Hepatocyte (in vitro differentiated cells): ENCODE data around the gene TRIM7. TPM values are rescaled to one million over a fixed set of nuclear protein-coding genes. Genes with fewer than 3 reads are reported as not detected.

ENCODE experiments used
- DNase-seq: peaks from one replicate; pipeline ENCODE4 v3.0.0-alpha.2; 2016; ENCODE audit warnings: low spot score
- H2AFZ ChIP-seq: fragments of 200-600 bp; sonication (generic); 2 replicates; pipeline ENCODE4 v1.6.0; 2016; ENCODE audit warnings: antibody characterized with exemption, mild to moderate bottlenecking
- H3K27ac ChIP-seq: fragments of 200-600 bp; sonication (generic); 2 replicates; pipeline ENCODE4 v1.5.1; 2016; ENCODE audit warnings: mild to moderate bottlenecking
- H3K27me3 ChIP-seq: fragments of 200-600 bp; sonication (generic); 2 replicates; pipeline ENCODE4 v1.6.1; 2016
- H3K36me3 ChIP-seq: fragments of 200-600 bp; sonication (generic); replicated peaks from 2 replicates; pipeline ENCODE4 v1.5.1; 2016; ENCODE audit warnings: low read depth; ENCODE audit not compliant: insufficient read depth
- H3K4me1 ChIP-seq: fragments of 200-600 bp; sonication (generic); 2 replicates; pipeline ENCODE4 v1.5.1; 2016; ENCODE audit warnings: mild to moderate bottlenecking, moderate library complexity; ENCODE audit not compliant: insufficient read depth
- H3K4me2 ChIP-seq: fragments of 200-600 bp; sonication (generic); 2 replicates; pipeline ENCODE4 v1.6.0; 2016
- H3K4me3 ChIP-seq: fragments of 200-600 bp; sonication (generic); 2 replicates; pipeline ENCODE4 v1.5.1; 2016; ENCODE audit warnings: mild to moderate bottlenecking
- H3K79me2 ChIP-seq: fragments of 200-600 bp; sonication (generic); 2 replicates; pipeline ENCODE4 v1.6.0; 2017; ENCODE audit warnings: mild to moderate bottlenecking
- H3K9me2 ChIP-seq: fragments of 200-600 bp; sonication (generic); replicated peaks from 2 replicates; pipeline ENCODE4 v1.6.0; 2017; ENCODE audit warnings: mild to moderate bottlenecking; ENCODE audit not compliant: insufficient read depth
- H3K9me3 ChIP-seq: fragments of 200-600 bp; sonication (generic); 2 replicates; pipeline ENCODE4 v1.5.1; 2016; ENCODE audit warnings: low read depth, mild to moderate bottlenecking
- H4K20me1 ChIP-seq: fragments of 200-600 bp; sonication (generic); 2 replicates; pipeline ENCODE4 v1.6.0; 2016; ENCODE audit warnings: mild to moderate bottlenecking; ENCODE audit not compliant: insufficient read depth, poor library complexity, severe bottlenecking
- EZH2 ChIP-seq: fragments of 200-600 bp; sonication (generic); IDR thresholded peaks from 2 replicates; pipeline ENCODE4 v1.6.1; 2016; ENCODE audit warnings: antibody characterized with exemption, mild to moderate bottlenecking, borderline replicate concordance
- EZH2phosphoT487 ChIP-seq: fragments of 200-600 bp; sonication (generic); IDR thresholded peaks from one replicate; pipeline ENCODE4 v1.6.1; 2018; ENCODE audit warnings: antibody characterized with exemption, mild to moderate bottlenecking, low read depth, moderate library complexity; ENCODE audit not compliant: unreplicated experiment, severe bottlenecking
- WGBS: methylation state at CpG from one replicate; pipeline ENCODE4 v1.1.6; 2016; ENCODE audit warnings: low lambda C conversion rate; ENCODE audit errors: missing lambda C conversion rate; 5-methylcytosine and 5-hydroxymethylcytosine counted together
- polyA plus RNA-seq: library from polyadenylated mRNA; unstranded; fragments of >200 nt; fragmentation: Nextera tagmentation; extraction: Ambion mirVana; gene quantifications from 2 replicates; pipeline ENCODE4 v1.2.1, GENCODE V29; 2016
- total RNA-seq: library from RNA; depleted of rRNA; stranded (reverse); fragments of >200 nt; gene quantifications from 2 replicates; pipeline ENCODE4 v1.2.3, GENCODE V29; 2014
- TF ChIP-seq, protein P1 (sequence below): fragments of 200-600 bp; sonication (generic); IDR thresholded peaks from 2 replicates; pipeline ENCODE4 v1.5.1; 2016; ENCODE audit warnings: antibody characterized with exemption, mild to moderate bottlenecking; ENCODE audit not compliant: poor library complexity

TRIM7 gene
- total and polyA plus RNA-seq, 2 experiments from 2014 or later = 0.35 TPM; not detected in 1

- Histone ChIP-seq H3K4me3 (no peak overlapping the region), H3K27ac (no peak overlapping the region), H3K9me3 (no peaks in the 10 kb centered on the region), H3K79me2 (no peaks in the 10 kb centered on the region), H3K4me2 (peak overlapping the region; percentile 100), H4K20me1 (no peaks in the 10 kb centered on the region), H3K9me2 (no peaks in the 10 kb centered on the region), H2AFZ (no peak overlapping the region), H3K36me3 (no peaks in the 10 kb centered on the region), H3K4me1 (peaks cover 20% of the 10 kb centered on the region), H3K27me3 (peaks cover 22% of the 10 kb centered on the region)
- 53% methylated on average over 3 of the region's 3 CpGs for WGBS
- no peak for DNase-seq
- TF ChIP-seq, protein P1, sequence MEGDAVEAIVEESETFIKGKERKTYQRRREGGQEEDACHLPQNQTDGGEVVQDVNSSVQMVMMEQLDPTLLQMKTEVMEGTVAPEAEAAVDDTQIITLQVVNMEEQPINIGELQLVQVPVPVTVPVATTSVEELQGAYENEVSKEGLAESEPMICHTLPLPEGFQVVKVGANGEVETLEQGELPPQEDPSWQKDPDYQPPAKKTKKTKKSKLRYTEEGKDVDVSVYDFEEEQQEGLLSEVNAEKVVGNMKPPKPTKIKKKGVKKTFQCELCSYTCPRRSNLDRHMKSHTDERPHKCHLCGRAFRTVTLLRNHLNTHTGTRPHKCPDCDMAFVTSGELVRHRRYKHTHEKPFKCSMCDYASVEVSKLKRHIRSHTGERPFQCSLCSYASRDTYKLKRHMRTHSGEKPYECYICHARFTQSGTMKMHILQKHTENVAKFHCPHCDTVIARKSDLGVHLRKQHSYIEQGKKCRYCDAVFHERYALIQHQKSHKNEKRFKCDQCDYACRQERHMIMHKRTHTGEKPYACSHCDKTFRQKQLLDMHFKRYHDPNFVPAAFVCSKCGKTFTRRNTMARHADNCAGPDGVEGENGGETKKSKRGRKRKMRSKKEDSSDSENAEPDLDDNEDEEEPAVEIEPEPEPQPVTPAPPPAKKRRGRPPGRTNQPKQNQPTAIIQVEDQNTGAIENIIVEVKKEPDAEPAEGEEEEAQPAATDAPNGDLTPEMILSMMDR = no peak
- TF ChIP-seq EZH2phosphoT487 = no peak
- no peak for TF ChIP-seq EZH2
Observed at GRCh38 chr5:181207960-181208253, 2.9 kb upstream of the TRIM7 start.

GRCh38 chr5:181207214-181207959, 2.4 kb upstream of the TRIM7 start:
- H3K9me3 ChIP-seq = no peaks in the 10 kb centered on the region
- H3K4me2 ChIP-seq = peak overlapping the region; percentile 100
- peaks cover 22% of the 10 kb centered on the region for H3K27me3 ChIP-seq
- TF ChIP-seq EZH2 = no peak
- TF ChIP-seq, protein P1 = no peak
- TF ChIP-seq EZH2phosphoT487 = no peak
- DNase-seq = peak; percentile 86
- H4K20me1 ChIP-seq = no peaks in the 10 kb centered on the region
- H3K4me1 ChIP-seq = peaks cover 20% of the 10 kb centered on the region
- H3K79me2 ChIP-seq = no peaks in the 10 kb centered on the region
- peak overlapping the region; percentile 77 for H3K27ac ChIP-seq
- no peaks in the 10 kb centered on the region for H3K36me3 ChIP-seq
- 1% methylated on average over 36 of the region's 36 CpGs for WGBS
- no peaks in the 10 kb centered on the region for H3K9me2 ChIP-seq
- peak overlapping the region; percentile 35 for H3K4me3 ChIP-seq
- peak overlapping the region; percentile 30 for H2AFZ ChIP-seq

GRCh38 chr5:181205761-181206649, 1.0 kb upstream of the TRIM7 start:
- H3K27me3 ChIP-seq = peaks cover 23% of the 10 kb centered on the region
- no peaks in the 10 kb centered on the region for H3K9me3 ChIP-seq
- TF ChIP-seq, protein P1 = no peak
- TF ChIP-seq EZH2phosphoT487 (no peak), EZH2 (no peak)
- H3K79me2 ChIP-seq = no peaks in the 10 kb centered on the region
- H3K9me2 ChIP-seq = no peaks in the 10 kb centered on the region
- H3K4me3 ChIP-seq = peak overlapping the region; percentile 53
- H3K4me2 ChIP-seq = peak overlapping the region; percentile 100
- H2AFZ ChIP-seq = peak overlapping the region; percentile 22
- no peaks in the 10 kb centered on the region for H4K20me1 ChIP-seq
- H3K36me3 ChIP-seq = no peaks in the 10 kb centered on the region
- peaks cover 20% of the 10 kb centered on the region for H3K4me1 ChIP-seq
- 5% methylated on average over 37 of the region's 37 CpGs for WGBS
- H3K27ac ChIP-seq = peak overlapping the region; percentile 45
- peak; percentile 45 for DNase-seq
